Measurements from ENCODE around the gene HEG1. TPM values are rescaled to one million over a fixed set of nuclear protein-coding genes. Genes with fewer than 3 reads are reported as not detected.
A peak's percentile ranks its signal among the peaks of the same experiment; 100 is the strongest.

Gene HEG1
- total RNA-seq, 3 donors from 2014 or later (not counting 1 experiment from before 2014, with no cell fraction given): 52.1 to 83.5 (median 68.1) TPM

- Histone ChIP-seq H3K4me1 (ENCODE audit: control insufficient read depth, insufficient read depth, low read length) (peaks cover 41% of the 10 kb centered on the region), H3K27me3 (ENCODE audit: control insufficient read depth, insufficient read depth, low read length) (no peaks in the 10 kb centered on the region), H3K27ac (ENCODE audit: low read length) (no peak overlapping the region), H3K36me3 (ENCODE audit: control insufficient read depth, insufficient read depth, low read length) (peaks cover 15% of the 10 kb centered on the region), H3K9me3 (ENCODE audit: control insufficient read depth, insufficient read depth, low read length) (peaks cover 3% of the 10 kb centered on the region), H3K4me3 (ENCODE audit: low read length) (no peak overlapping the region)
- Mint-ChIP-seq H3K27me3 (ENCODE audit: low read depth in 2 of 2) (no peaks in the 10 kb centered on the region), H3K36me3 (peaks cover 8% of the 10 kb centered on the region), H3K4me1 (peaks cover 63 to 77% of the 10 kb centered on the region in 2 donors), H3K27ac (peak overlapping the region; percentile 74 to 81), H3K4me3 (no peak overlapping the region), H3K9me3 (no peaks in the 10 kb centered on the region)
- DNase-seq (no peak), ATAC-seq (no peak)
- WGBS (ENCODE audit: insufficient coverage): 93% methylated on average over 3 of the region's 3 CpGs
- TF ChIP-seq CTCF (IDR thresholded peaks at IDR 0.05): no peak
- intact Hi-C loops (cut with micrococcal nuclease): no loop called here
These were observed 23.1 kb downstream of the HEG1 start for GRCh38 chr3:125032683-125033082.

GRCh38 chr3:125032100-125032643 lies 23.6 kb downstream of the HEG1 start:
- Mint-ChIP-seq H3K9me3 (no peaks in the 10 kb centered on the region), H3K36me3 (peaks cover 13% of the 10 kb centered on the region), H3K4me1 (peaks cover 62 to 77% of the 10 kb centered on the region in 2 donors), H3K4me3 (no peak overlapping the region), H3K27ac (peak overlapping the region; percentile 74 to 81), H3K27me3 (ENCODE audit: low read depth in 2 of 2) (no peaks in the 10 kb centered on the region)
- Histone ChIP-seq H3K4me3 (ENCODE audit: low read length) (no peak overlapping the region), H3K4me1 (ENCODE audit: control insufficient read depth, insufficient read depth, low read length) (peaks cover 37% of the 10 kb centered on the region), H3K27me3 (ENCODE audit: control insufficient read depth, insufficient read depth, low read length) (no peaks in the 10 kb centered on the region), H3K9me3 (ENCODE audit: control insufficient read depth, insufficient read depth, low read length) (peaks cover 3% of the 10 kb centered on the region), H3K36me3 (ENCODE audit: control insufficient read depth, insufficient read depth, low read length) (peaks cover 20% of the 10 kb centered on the region), H3K27ac (ENCODE audit: low read length) (no peak overlapping the region)
- ATAC-seq (peak in 2 of 3 donors; percentile 44 to 52), DNase-seq (no peak)
- 38% methylated on average over 5 of the region's 5 CpGs for WGBS (ENCODE audit: insufficient coverage)
- intact Hi-C loops (cut with micrococcal nuclease): no loop called here
- TF ChIP-seq CTCF (IDR thresholded peaks at IDR 0.05): no peak

GRCh38 chr3:125031544-125031943 lies 24.3 kb downstream of the HEG1 start:
- peaks cover 36% of the 10 kb centered on the region for H3K4me1 ChIP-seq (ENCODE audit: control insufficient read depth, insufficient read depth, low read length)
- peaks cover 60 to 75% of the 10 kb centered on the region in 2 donors for H3K4me1 Mint-ChIP-seq
- ATAC-seq (no peak), DNase-seq (no peak)
- peak overlapping the region; percentile 45 to 81 for H3K27ac Mint-ChIP-seq
- no peak overlapping the region for H3K27ac ChIP-seq (ENCODE audit: low read length)
- H3K9me3 ChIP-seq (ENCODE audit: control insufficient read depth, insufficient read depth, low read length): peaks cover 3% of the 10 kb centered on the region
- H3K36me3 Mint-ChIP-seq: peaks cover 15% of the 10 kb centered on the region
- H3K9me3 Mint-ChIP-seq: no peaks in the 10 kb centered on the region
- no peaks in the 10 kb centered on the region for H3K27me3 ChIP-seq (ENCODE audit: control insufficient read depth, insufficient read depth, low read length)
- H3K4me3 ChIP-seq (ENCODE audit: low read length): no peak overlapping the region
- 68% methylated on average over 4 of the region's 4 CpGs for WGBS (ENCODE audit: insufficient coverage)
- H3K27me3 Mint-ChIP-seq (ENCODE audit: low read depth in 2 of 2): no peaks in the 10 kb centered on the region
- intact Hi-C loops (cut with micrococcal nuclease): no loop called here
- no peak for TF ChIP-seq CTCF (IDR thresholded peaks at IDR 0.05)
- H3K4me3 Mint-ChIP-seq: no peak overlapping the region
- H3K36me3 ChIP-seq (ENCODE audit: control insufficient read depth, insufficient read depth, low read length): peaks cover 24% of the 10 kb centered on the region

- Histone ChIP-seq H3K27me3 (ENCODE audit: control insufficient read depth, insufficient read depth, low read length) (no peaks in the 10 kb centered on the region), H3K4me3 (ENCODE audit: low read length) (no peak overlapping the region), H3K4me1 (ENCODE audit: control insufficient read depth, insufficient read depth, low read length) (peaks cover 39% of the 10 kb centered on the region), H3K36me3 (ENCODE audit: control insufficient read depth, insufficient read depth, low read length) (peaks cover 45% of the 10 kb centered on the region), H3K27ac (ENCODE audit: low read length) (no peak overlapping the region), H3K9me3 (ENCODE audit: control insufficient read depth, insufficient read depth, low read length) (no peaks in the 10 kb centered on the region)
- no peaks in the 10 kb centered on the region for H3K27me3 Mint-ChIP-seq (ENCODE audit: low read depth in 2 of 2)
- no peaks in the 10 kb centered on the region for H3K9me3 Mint-ChIP-seq
- H3K27ac Mint-ChIP-seq: peak overlapping the region; percentile 3 to 44
- no peak for ATAC-seq
- no peak overlapping the region for H3K4me3 Mint-ChIP-seq
- no peak for DNase-seq
- 38% methylated on average over 4 of the region's 4 CpGs for WGBS (ENCODE audit: insufficient coverage)
- intact Hi-C loops (cut with micrococcal nuclease): no loop called here
- peaks cover 71 to 85% of the 10 kb centered on the region in 2 donors for H3K4me1 Mint-ChIP-seq
- no peak for TF ChIP-seq CTCF (IDR thresholded peaks at IDR 0.05)
- H3K36me3 Mint-ChIP-seq: peaks cover 17% of the 10 kb centered on the region
These were observed 27.1 kb downstream of the HEG1 start for GRCh38 chr3:125028657-125029056.

Data from natural killer cell (primary cell).